ENCODE data around the gene METTL17.
"Not testable (repeated sequence)": the region's sequence is repeated elsewhere in the genome, so short reads cannot be mapped to it uniquely, and the experiment has no call there.

Gene METTL17

GRCh38 chr14:20997564-20997963 is 7.8 kb downstream of the METTL17 start:
- in situ Hi-C loops (cut with MboI; ENCODE audit: low sequenced_read_pairs, unreplicated experiment), result no loop called here
- TF ChIP-seq CTCF (IDR thresholded peaks at IDR 0.05; ENCODE audit: borderline replicate concordance, control extremely low read depth, extremely low read depth, insufficient read depth, missing control alignments), result no peak
- no peak for DNase-seq (ENCODE audit: low spot score)

GRCh38 chr14:20998139-20998538 is 8.4 kb downstream of the METTL17 start:
- no peak for DNase-seq (ENCODE audit: low spot score)
- in situ Hi-C loops (cut with MboI; ENCODE audit: low sequenced_read_pairs, unreplicated experiment), result no loop called here

GRCh38 chr14:20998674-20999366 is 9.0 kb downstream of the METTL17 start, which contains the start of gene SLC39A2:
Gene SLC39A2 (plus strand): TSS chr14:20999293. CDS start chr14:20999447, 154 bp downstream.
- no peak for DNase-seq (ENCODE audit: low spot score)
- no peak for TF ChIP-seq CTCF (IDR thresholded peaks at IDR 0.05; ENCODE audit: borderline replicate concordance, control extremely low read depth, extremely low read depth, insufficient read depth, missing control alignments)
- in situ Hi-C loops (cut with MboI; ENCODE audit: low sequenced_read_pairs, unreplicated experiment), result no loop called here

More at GRCh38 chr14:20998139-20998538, 8.4 kb downstream of the METTL17 start:
- no peak for TF ChIP-seq CTCF (IDR thresholded peaks at IDR 0.05; ENCODE audit: borderline replicate concordance, control extremely low read depth, extremely low read depth, insufficient read depth, missing control alignments)

GRCh38 chr14:20999591-20999990 is 9.8 kb downstream of the METTL17 start:
- in situ Hi-C loops (cut with MboI; ENCODE audit: low sequenced_read_pairs, unreplicated experiment), result no loop called here
- no peak for TF ChIP-seq CTCF (IDR thresholded peaks at IDR 0.05; ENCODE audit: borderline replicate concordance, control extremely low read depth, extremely low read depth, insufficient read depth, missing control alignments)
- DNase-seq (ENCODE audit: low spot score), result no peak

GRCh38 chr14:21001218-21001617 is 11.4 kb downstream of the METTL17 start:
- in situ Hi-C loops (cut with MboI; ENCODE audit: low sequenced_read_pairs, unreplicated experiment), result no loop called here
- TF ChIP-seq CTCF (IDR thresholded peaks at IDR 0.05; ENCODE audit: borderline replicate concordance, control extremely low read depth, extremely low read depth, insufficient read depth, missing control alignments), result no peak
- DNase-seq (ENCODE audit: low spot score), result no peak

GRCh38 chr14:21003788-21004346 is 14.1 kb downstream of the METTL17 start:
- in situ Hi-C loops (cut with MboI; ENCODE audit: low sequenced_read_pairs, unreplicated experiment), result no loop called here
- DNase-seq (ENCODE audit: low spot score), result no peak
- no peak for TF ChIP-seq CTCF (IDR thresholded peaks at IDR 0.05; ENCODE audit: borderline replicate concordance, control extremely low read depth, extremely low read depth, insufficient read depth, missing control alignments)

- in situ Hi-C loops (cut with MboI; ENCODE audit: low sequenced_read_pairs, unreplicated experiment), result loop anchor here (10.0 kb wide), 1 partner anchor 85 kb away; the partner anchor contains the start of gene ZNF219
- DNase-seq (ENCODE audit: low spot score), result not testable (repeated sequence)
These were observed 19.9 kb downstream of the METTL17 start for GRCh38 chr14:21009721-21010120.

Data from GM13976 (cell line).